Endothelial cell of umbilical vein (primary cell): Measurements from ENCODE around the gene RDX. TPM values are rescaled to one million over a fixed set of nuclear protein-coding genes. Genes with fewer than 3 reads are reported as not detected.

Experiments used
- BruUV-seq: library from RNA; stranded (reverse); fragments of 400-500 nt; replicated peaks from 2 replicates; lab custom pipeline; 2021; lab: Mats Ljungman, UMichigan
- CTCF ChIA-PET: fragments of 300-600, 350-600 bp; sonication (Branson Sonifier 250); formaldehyde crosslinking; loops from one replicate; lab custom pipeline; 2021; ENCODE audit warnings: antibody characterized with exemption, inconsistent platforms; lab: Charles Lee
- POLR2A ChIA-PET: fragments of 300-600, 350-600 bp; sonication (Branson Sonifier 250); formaldehyde crosslinking; loops from one replicate; lab custom pipeline; 2021; ENCODE audit warnings: antibody characterized with exemption, inconsistent platforms; lab: Charles Lee
- DNase-seq: peaks from one replicate; pipeline ENCODE4 v3.0.0-alpha.2; 2011; ENCODE audit warnings: low read depth, low spot score
- FAIRE-seq: peaks from 2 replicates; lab custom pipeline; 2011; peaks lifted over from hg19 to GRCh38; lab: Jason Lieb, UNC
- H2AFZ ChIP-seq: 2 replicates; pipeline ENCODE4 v1.6.0; 2012; ENCODE audit warnings: low read depth, low read length, control low read depth, inconsistent platforms
- H3K27ac ChIP-seq: 2 replicates; pipeline ENCODE4 v1.5.1; 2011; ENCODE audit warnings: low read depth, mild to moderate bottlenecking, control low read depth, low read length, moderate library complexity; ENCODE audit not compliant: insufficient read depth
- H3K27me3 ChIP-seq, 2 experiments: 2 replicates each; pipeline versions ENCODE4 v1.6.0 to v1.6.1; 2011; ENCODE audit warnings: low read length in 2 of 2, mixed read lengths in 1 of 2; ENCODE audit not compliant: control insufficient read depth in 2 of 2, insufficient read depth in 2 of 2
- H3K36me3 ChIP-seq, 2 experiments: 2 replicates in 1 of 2; 3 replicates in 1 of 2; pipeline ENCODE4 v1.5.1; 2011; ENCODE audit warnings: low read length in 2 of 2, mild to moderate bottlenecking in 1 of 2, moderate library complexity in 1 of 2; ENCODE audit not compliant: control insufficient read depth in 2 of 2, insufficient read depth in 2 of 2; ENCODE audit errors: extremely low read depth in 1 of 2
- H3K4me1 ChIP-seq: 3 replicates; pipeline ENCODE4 v1.5.1; 2011; ENCODE audit warnings: mild to moderate bottlenecking, low read length; ENCODE audit not compliant: control insufficient read depth, insufficient read depth; ENCODE audit errors: extremely low read depth
- H3K4me2 ChIP-seq: 2 replicates; pipeline ENCODE4 v1.6.1; 2011; ENCODE audit warnings: low read length, control low read depth, mixed read lengths; ENCODE audit not compliant: insufficient read depth
- H3K4me3 ChIP-seq, 3 experiments: fragments of 200-600 bp in 1 of 3; sonication (generic), shearing (Covaris generic) in 1 of 3; replicated peaks in 1 of 3; 2 replicates each; pipeline ENCODE4 v1.5.1; 2011 to 2016; ENCODE audit warnings: control low read depth in 3 of 3, low read length in 3 of 3, mild to moderate bottlenecking in 2 of 3, inconsistent platforms in 1 of 3, low read depth in 1 of 3, moderate library complexity in 1 of 3; ENCODE audit not compliant: insufficient read depth in 1 of 3
- H3K79me2 ChIP-seq: 2 replicates; pipeline ENCODE4 v1.6.0; 2012; ENCODE audit warnings: low read length, inconsistent platforms; ENCODE audit not compliant: control insufficient read depth, insufficient read depth
- H3K9ac ChIP-seq: replicated peaks from 2 replicates; pipeline ENCODE3; 2011; ENCODE audit warnings: low read length, control low read depth; ENCODE audit not compliant: insufficient read depth; ENCODE audit errors: extremely low read depth
- H3K9me1 ChIP-seq: replicated peaks from 3 replicates; pipeline ENCODE4 v1.6.0; 2011; ENCODE audit warnings: mild to moderate bottlenecking, low read length; ENCODE audit not compliant: control insufficient read depth, insufficient read depth; ENCODE audit errors: extremely low read depth
- H3K9me3 ChIP-seq: replicated peaks from 2 replicates; pipeline ENCODE4 v1.5.1; 2012; ENCODE audit warnings: low read length, inconsistent platforms; ENCODE audit not compliant: control insufficient read depth, insufficient read depth
- H4K20me1 ChIP-seq: replicated peaks from 2 replicates; pipeline ENCODE3; 2011; ENCODE audit warnings: mild to moderate bottlenecking, low read length; ENCODE audit not compliant: control insufficient read depth, insufficient read depth; ENCODE audit errors: extremely low read depth
- CTCF ChIP-seq, 2 donors: IDR thresholded peaks; 1 replicate in 1 of 2; 2 replicates in 1 of 2; pipeline ENCODE4 v1.5.1; 2011; ENCODE audit warnings: low read length in 2 of 2, mild to moderate bottlenecking in 2 of 2, moderate library complexity in 2 of 2, control low read depth in 1 of 2, inconsistent platforms in 1 of 2, low read depth in 1 of 2; ENCODE audit not compliant: insufficient read depth in 1 of 2; ENCODE audit errors: extremely low read depth in 1 of 2
- EZH2 ChIP-seq: IDR thresholded peaks from 2 replicates; pipeline ENCODE4 v1.6.1; 2012; ENCODE audit warnings: borderline replicate concordance, low read depth, mild to moderate bottlenecking, moderate library complexity, low read length, inconsistent platforms; ENCODE audit not compliant: severe bottlenecking
- FOS ChIP-seq: IDR thresholded peaks from 2 replicates; pipeline ENCODE4 v1.6.1; 2011; ENCODE audit warnings: mild to moderate bottlenecking, low read length, moderate library complexity, borderline replicate concordance; ENCODE audit not compliant: insufficient read depth
- GATA2 ChIP-seq: IDR thresholded peaks from 2 replicates; pipeline ENCODE4 v1.7.0; 2011; ENCODE audit warnings: low read depth, mild to moderate bottlenecking, moderate library complexity, mixed read lengths, low read length; ENCODE audit not compliant: insufficient read length, insufficient read depth
- JUN ChIP-seq: IDR thresholded peaks from 2 replicates; pipeline ENCODE4 v1.6.1; 2011; ENCODE audit warnings: borderline replicate concordance, low read depth; ENCODE audit not compliant: insufficient read length, insufficient read depth
- MYC ChIP-seq: IDR thresholded peaks from one replicate; pipeline ENCODE4 v1.6.1; 2011; ENCODE audit warnings: mild to moderate bottlenecking, low read depth, low read length
- POLR2A ChIP-seq: IDR thresholded peaks from 2 replicates; pipeline ENCODE4 v1.6.1; 2012; ENCODE audit warnings: low read depth, mild to moderate bottlenecking, control low read depth, low read length
- dilution Hi-C: fragments of 300-500 bp; cut with MboI; formaldehyde crosslinking; loops from one replicate; pipeline ENCODE4 v1.15.0; 2019; ENCODE audit warnings: low sequenced_read_pairs; ENCODE audit not compliant: extremely low pct_ligation_motif_present
- intact Hi-C: fragments of 100-400 bp; cut with micrococcal nuclease; formaldehyde crosslinking; loops from one replicate; pipeline ENCODE4 v1.10.0; 2022
- polyA plus RNA-seq, 4 experiments: library from polyadenylated mRNA; depleted of rRNA in 3 of 4; stranded (reverse) in 3 of 4; unstranded in 1 of 4; fragments of >200 nt; gene quantifications; 2 replicates each; pipeline versions ENCODE4 v1.2.1 to v1.2.3, GENCODE V29; 2011 to 2012; ENCODE audit warnings: missing spikeins in 1 of 4
- total RNA-seq: library from RNA; stranded (reverse); gene quantifications from 2 replicates; pipeline ENCODE4 v1.2.3, GENCODE V29; 2021

Gene RDX
- total and polyA plus RNA-seq, 2 donors (not counting 3 experiments of a cell fraction or from before 2014, with no cell fraction given) = 47.9 to 280 TPM

GRCh38 chr11:110301032-110301431, 4.6 kb upstream of the RDX start:
- no peak overlapping the region for H3K27ac ChIP-seq
- intact Hi-C loops = no loop called here
- FAIRE-seq = no peak
- H3K9me1 ChIP-seq = no peaks in the 10 kb centered on the region
- H3K9ac ChIP-seq = no peak overlapping the region
- H3K36me3 ChIP-seq = no peaks in the 10 kb centered on the region
- TF ChIP-seq GATA2 (no peak), POLR2A (no peak), MYC (no peak), JUN (no peak), CTCF (IDR thresholded peaks at IDR 0.05; ENCODE audit: extremely low read depth in 1 of 2, insufficient read depth in 1 of 2, low read depth in 1 of 2, low read length in 2 of 2) (no peak), EZH2 (no peak), FOS (no peak)
- CTCF ChIA-PET = interaction anchor here (0.6 kb wide), 1 partner anchor 67 kb away, joined by 3 read pairs; no protein-coding TSS in a partner anchor
- no peak overlapping the region for H2AFZ ChIP-seq
- no TSS peak for BruUV-seq
- POLR2A ChIA-PET = no interaction called here
- H3K79me2 ChIP-seq = peaks cover 1% of the 10 kb centered on the region
- H3K9me3 ChIP-seq = no peaks in the 10 kb centered on the region
- no peak overlapping the region for H3K4me2 ChIP-seq
- H4K20me1 ChIP-seq = no peaks in the 10 kb centered on the region
- peaks cover 19% of the 10 kb centered on the region for H3K4me1 ChIP-seq
- no peaks in the 10 kb centered on the region for H3K27me3 ChIP-seq
- no peak overlapping the region for H3K4me3 ChIP-seq
- no peak for DNase-seq
- dilution Hi-C loops = no loop called here
